ENCODE data around the gene ZNF566.

DNA sequence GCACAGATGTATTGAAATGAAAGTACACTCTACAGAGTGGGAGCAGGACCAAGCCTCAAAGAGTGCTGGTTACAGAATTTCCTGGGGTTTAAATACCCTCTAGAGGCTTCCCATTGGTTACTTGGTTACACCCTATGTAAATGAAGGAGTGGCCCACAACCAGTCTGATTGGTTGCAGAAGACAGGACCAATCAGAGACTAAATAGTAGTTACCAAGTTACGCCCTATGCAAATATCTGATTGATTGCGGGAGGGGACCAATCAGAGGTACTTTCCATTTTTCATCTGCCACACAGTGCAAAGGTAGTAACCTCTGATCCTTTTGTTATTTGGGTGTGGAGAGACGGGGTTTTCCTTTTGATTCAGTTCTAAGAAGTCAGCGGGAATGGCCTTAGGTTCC lies 65.4 kb downstream of the ZNF566 start:
- TF ChIP-seq CTCF (conservative IDR thresholded peaks at IDR 0.05) (no peak), ZFX (IDR thresholded peaks at IDR 0.05) (no peak)
